ENCODE data around the gene TMEM131.

Gene TMEM131

GRCh38 chr2:97983134-97983533 is 12.6 kb downstream of the TMEM131 start:
- DNase-seq (no peak), ATAC-seq (no peak)
- H3K4me1 Mint-ChIP-seq: peaks cover 9% of the 10 kb centered on the region
- H3K27ac Mint-ChIP-seq: no peak overlapping the region
- no peak overlapping the region for H3K4me3 Mint-ChIP-seq
- no peaks in the 10 kb centered on the region for H3K27me3 Mint-ChIP-seq
- peaks cover 12 to 21% of the 10 kb centered on the region in 2 donors for H3K9me3 Mint-ChIP-seq

DNA sequence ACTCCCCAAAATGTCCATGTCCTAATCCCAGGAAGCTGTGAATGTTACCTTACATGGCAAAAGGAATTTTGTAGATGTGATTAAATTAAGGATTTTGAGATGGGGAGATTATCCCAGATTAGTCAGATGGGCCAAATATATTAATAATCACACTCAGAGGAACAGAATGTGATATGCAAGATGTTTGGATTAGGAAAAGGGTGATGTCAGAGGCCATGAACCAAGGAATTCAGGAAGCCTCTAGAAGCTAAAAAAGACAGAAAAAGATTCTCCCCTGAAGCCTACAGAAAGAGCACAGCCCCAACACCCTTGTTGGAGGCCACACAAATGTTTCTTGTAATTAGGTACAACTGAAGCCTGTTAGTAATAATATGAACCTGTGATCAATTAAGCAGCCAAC is 13.1 kb downstream of the TMEM131 start:
- H3K27me3 Mint-ChIP-seq: no peaks in the 10 kb centered on the region
- no peak for DNase-seq
- no peak overlapping the region for H3K27ac Mint-ChIP-seq
- peaks cover 8% of the 10 kb centered on the region for H3K4me1 Mint-ChIP-seq
- H3K9me3 Mint-ChIP-seq: peaks cover 7 to 18% of the 10 kb centered on the region in 2 donors
- H3K4me3 Mint-ChIP-seq: no peak overlapping the region
- no peak for ATAC-seq

DNA sequence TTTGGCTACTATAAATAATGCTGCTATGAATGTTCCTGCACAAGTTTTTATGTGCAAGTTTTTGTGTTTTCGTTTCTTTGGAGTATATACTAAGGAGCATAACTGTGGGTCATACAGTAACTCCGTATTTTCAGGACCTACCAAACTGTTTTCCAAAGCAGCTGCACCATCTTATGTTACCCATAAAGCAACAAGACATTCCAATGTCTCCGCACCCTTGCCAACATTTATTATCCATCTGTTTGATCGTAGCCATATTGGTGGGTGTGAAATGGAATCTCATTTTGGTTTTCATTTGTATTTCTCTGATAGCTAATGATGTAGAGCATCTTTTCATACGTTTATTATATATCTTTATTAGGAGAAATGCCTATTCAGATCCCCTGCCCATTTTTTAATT is 13.8 kb downstream of the TMEM131 start:
- H3K4me1 Mint-ChIP-seq: peaks cover 7% of the 10 kb centered on the region
- no peak overlapping the region for H3K27ac Mint-ChIP-seq
- H3K9me3 Mint-ChIP-seq: peaks cover 7 to 18% of the 10 kb centered on the region in 2 donors
- ATAC-seq: no peak
- H3K27me3 Mint-ChIP-seq: no peaks in the 10 kb centered on the region
- DNase-seq: no peak
- H3K4me3 Mint-ChIP-seq: no peak overlapping the region

- DNase-seq: no peak
- Mint-ChIP-seq H3K4me3 (no peak overlapping the region), H3K9me3 (peaks cover 7 to 19% of the 10 kb centered on the region in 2 donors), H3K4me1 (no peaks in the 10 kb centered on the region), H3K27me3 (no peaks in the 10 kb centered on the region), H3K27ac (no peak overlapping the region)
- no peak for ATAC-seq
Measured at GRCh38 chr2:97979904-97980303, 15.8 kb downstream of the TMEM131 start.

DNA sequence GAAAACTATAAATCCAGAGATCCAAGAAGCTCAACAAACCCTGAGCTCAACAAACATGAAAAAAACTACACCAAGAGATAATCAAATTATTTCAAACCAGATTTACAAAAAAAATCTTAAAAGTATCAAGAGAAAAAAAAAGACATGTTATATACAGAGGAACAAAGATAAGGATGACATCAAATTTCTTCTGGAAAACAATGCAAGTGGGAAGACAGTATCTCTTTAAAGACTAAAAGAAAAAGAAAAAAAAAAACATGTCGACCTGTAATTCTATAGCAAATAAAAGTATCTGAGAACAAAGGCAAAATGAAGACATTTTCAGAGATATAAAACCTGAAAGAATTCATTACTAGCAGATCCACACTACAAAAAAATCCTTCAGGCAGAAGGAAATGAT is 21.3 kb downstream of the TMEM131 start:
- H3K27ac Mint-ChIP-seq: no peak overlapping the region
- no peak overlapping the region for H3K4me3 Mint-ChIP-seq
- no peak for ATAC-seq
- no peak for DNase-seq
- H3K9me3 Mint-ChIP-seq: peaks cover 13 to 34% of the 10 kb centered on the region in 2 donors
- no peaks in the 10 kb centered on the region for H3K27me3 Mint-ChIP-seq
- peaks cover 25% of the 10 kb centered on the region for H3K4me1 Mint-ChIP-seq

DNA sequence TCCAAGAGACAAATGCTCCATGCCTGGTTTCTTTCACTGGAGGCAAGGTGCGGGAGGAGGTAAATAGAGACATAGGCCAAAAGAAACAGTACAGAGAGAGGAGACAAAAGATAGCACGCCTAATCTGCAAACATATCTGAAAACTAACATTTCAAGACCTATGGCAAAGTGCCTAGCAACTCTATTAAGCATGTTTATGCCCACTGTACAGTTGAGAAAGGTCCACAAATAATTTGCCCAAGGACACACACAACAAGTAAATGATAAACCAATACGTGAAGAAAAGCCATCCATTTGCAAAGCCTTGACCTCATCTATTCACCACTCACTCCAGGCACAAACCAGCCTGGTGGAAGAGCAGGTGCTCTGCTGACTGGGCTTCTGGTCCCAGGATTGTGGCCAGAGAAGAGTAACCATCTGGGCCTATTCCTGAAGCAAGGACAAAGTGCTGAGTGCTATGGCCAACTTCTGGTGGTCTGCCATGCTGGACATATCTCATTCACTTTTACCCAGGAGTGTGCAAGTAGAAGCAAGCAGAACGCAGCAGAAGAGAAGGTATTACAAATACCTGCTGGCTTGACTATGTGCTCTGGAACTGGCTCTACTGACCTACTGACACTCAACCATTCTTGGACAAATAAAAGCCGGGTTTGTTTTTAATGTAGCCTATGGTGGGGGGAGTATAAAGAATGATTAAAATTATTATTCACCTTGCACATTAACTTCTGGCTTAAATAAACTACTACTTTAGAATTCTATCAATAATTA is 25.3 kb downstream of the TMEM131 start:
- Mint-ChIP-seq H3K9me3 (peaks cover 10 to 22% of the 10 kb centered on the region in 2 donors), H3K27me3 (no peaks in the 10 kb centered on the region), H3K4me1 (peaks cover 58% of the 10 kb centered on the region), H3K27ac (no peak overlapping the region), H3K4me3 (peak overlapping the region in 1 of 2 donors; percentile 19)
- DNase-seq: no peak
- no peak for ATAC-seq

- peak; percentile 83 for ATAC-seq
- Mint-ChIP-seq H3K27ac (peak overlapping the region in 1 of 2 donors; percentile 79), H3K9me3 (peaks cover 15 to 16% of the 10 kb centered on the region in 2 donors), H3K27me3 (no peaks in the 10 kb centered on the region), H3K4me1 (peaks cover 63% of the 10 kb centered on the region), H3K4me3 (peak overlapping the region in 1 of 2 donors; percentile 50)
- no peak for DNase-seq
Measured at GRCh38 chr2:97969081-97970067, 26.4 kb downstream of the TMEM131 start.

GRCh38 chr2:97967931-97968627 is 27.7 kb downstream of the TMEM131 start:
- Mint-ChIP-seq H3K27me3 (no peaks in the 10 kb centered on the region), H3K9me3 (peaks cover 2 to 7% of the 10 kb centered on the region in 2 donors), H3K4me3 (no peak overlapping the region), H3K27ac (peak overlapping the region in 1 of 2 donors; percentile 73), H3K4me1 (peaks cover 69% of the 10 kb centered on the region)
- DNase-seq (no peak), ATAC-seq (no peak)

- no peak for ATAC-seq
- Mint-ChIP-seq H3K4me3 (no peak overlapping the region), H3K27me3 (no peaks in the 10 kb centered on the region), H3K4me1 (peaks cover 74% of the 10 kb centered on the region), H3K9me3 (peaks cover 0 to 5% of the 10 kb centered on the region in 2 donors), H3K27ac (no peak overlapping the region)
- no peak for DNase-seq
Measured at GRCh38 chr2:97967216-97967592, 28.5 kb downstream of the TMEM131 start.

DNA sequence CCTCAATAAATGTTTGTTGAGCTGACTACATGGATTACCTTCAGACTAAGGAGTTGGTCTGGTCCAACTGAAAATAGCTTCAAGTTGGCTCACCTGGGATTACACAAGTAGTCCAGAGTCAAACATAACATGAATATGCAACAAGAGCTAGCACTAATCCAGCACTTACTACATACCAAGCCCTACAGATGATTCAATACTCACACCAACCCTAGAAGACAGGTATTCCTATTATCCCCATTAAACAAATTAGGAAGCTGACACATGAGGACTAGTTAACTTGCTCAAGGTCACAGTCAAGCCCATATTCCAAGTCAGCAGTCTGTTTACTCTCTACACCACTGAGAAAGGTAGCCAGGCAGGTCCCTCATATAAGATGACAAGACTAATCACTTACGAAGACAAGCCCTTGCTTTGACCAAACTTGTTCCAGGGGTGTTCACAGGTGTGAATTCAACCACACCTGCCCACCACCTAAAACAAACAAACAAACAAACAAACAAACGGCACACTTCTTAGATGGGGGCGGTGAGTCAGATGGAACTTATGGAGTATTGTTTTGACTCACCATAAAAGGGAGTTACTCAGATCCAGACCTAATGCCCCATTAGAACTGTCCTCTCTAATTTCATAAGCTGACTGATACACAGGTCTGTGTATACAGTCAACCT is 29.1 kb downstream of the TMEM131 start:
- Mint-ChIP-seq H3K27me3 (no peaks in the 10 kb centered on the region), H3K4me1 (peaks cover 70% of the 10 kb centered on the region), H3K9me3 (peaks cover 0 to 5% of the 10 kb centered on the region in 2 donors), H3K27ac (peak overlapping the region in 1 of 2 donors; percentile 61), H3K4me3 (no peak overlapping the region)
- ATAC-seq (peak; percentile 81), DNase-seq (no peak)

GRCh38 chr2:97965116-97965515 is 30.6 kb downstream of the TMEM131 start:
- no peak overlapping the region for H3K27ac Mint-ChIP-seq
- no peaks in the 10 kb centered on the region for H3K27me3 Mint-ChIP-seq
- no peak for DNase-seq
- peaks cover 62% of the 10 kb centered on the region for H3K4me1 Mint-ChIP-seq
- H3K4me3 Mint-ChIP-seq: no peak overlapping the region
- peaks cover 0 to 5% of the 10 kb centered on the region in 2 donors for H3K9me3 Mint-ChIP-seq
- ATAC-seq: no peak

DNA sequence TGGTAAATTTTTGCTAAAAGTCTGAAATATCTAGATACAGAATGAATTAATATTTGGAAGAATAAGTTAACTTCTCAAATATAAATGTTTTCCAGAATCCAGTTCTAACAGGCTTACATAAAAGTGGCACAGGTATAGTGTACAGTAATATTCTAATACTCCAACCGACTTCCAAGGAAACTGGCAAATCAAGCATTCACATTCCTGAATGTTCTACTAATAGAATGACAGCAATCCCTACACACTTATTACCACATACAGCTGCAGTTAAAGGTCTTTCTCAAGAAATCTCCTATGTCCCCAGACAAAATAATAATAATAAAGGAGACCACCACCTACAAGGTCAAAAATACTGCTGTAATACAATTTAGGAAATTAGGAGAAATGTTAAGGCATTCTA is 31.9 kb downstream of the TMEM131 start:
- no peak overlapping the region for H3K4me3 Mint-ChIP-seq
- ATAC-seq: no peak
- H3K4me1 Mint-ChIP-seq: peaks cover 55% of the 10 kb centered on the region
- H3K27ac Mint-ChIP-seq: no peak overlapping the region
- DNase-seq: no peak
- H3K27me3 Mint-ChIP-seq: no peaks in the 10 kb centered on the region
- H3K9me3 Mint-ChIP-seq: peaks cover 0 to 5% of the 10 kb centered on the region in 2 donors

DNA sequence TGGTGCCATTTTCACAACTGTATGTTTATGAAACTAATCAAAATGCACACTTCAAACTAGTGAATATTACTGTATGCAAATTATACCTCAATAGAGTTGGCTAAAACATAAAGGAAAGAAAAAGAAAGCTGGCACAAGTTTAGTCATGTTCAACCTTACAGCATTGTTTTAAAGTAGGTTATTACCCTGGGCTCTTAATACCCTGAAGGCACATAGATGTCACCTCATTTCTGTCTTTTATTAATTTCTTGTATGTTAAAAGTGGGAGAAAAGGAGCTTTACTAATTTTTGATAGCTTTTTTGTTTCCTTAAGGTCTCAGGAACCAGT is 32.7 kb downstream of the TMEM131 start:
- Mint-ChIP-seq H3K9me3 (peaks cover 0 to 5% of the 10 kb centered on the region in 2 donors), H3K4me3 (no peak overlapping the region), H3K27ac (no peak overlapping the region), H3K4me1 (peaks cover 55% of the 10 kb centered on the region), H3K27me3 (no peaks in the 10 kb centered on the region)
- ATAC-seq: peak; percentile 76
- no peak for DNase-seq

DNA sequence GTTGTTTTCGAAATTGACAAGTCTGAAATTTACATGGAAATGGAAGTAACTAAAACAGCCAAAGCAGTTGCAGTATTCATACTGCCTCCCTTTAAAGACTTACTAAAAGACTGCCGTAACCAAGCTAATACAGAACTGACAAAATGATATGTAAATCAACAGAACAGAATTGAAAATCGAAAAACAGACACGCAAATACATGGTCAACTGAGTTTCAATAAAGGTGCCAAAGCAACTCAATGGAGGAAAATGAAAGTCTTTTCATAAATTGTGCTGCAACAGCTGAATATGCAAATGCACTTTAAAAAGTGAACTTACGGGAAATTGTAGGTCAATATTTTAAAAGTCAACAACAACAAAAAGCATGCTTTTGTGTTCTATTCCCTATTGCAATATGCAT is 34.2 kb downstream of the TMEM131 start:
- Mint-ChIP-seq H3K9me3 (peaks cover 0 to 5% of the 10 kb centered on the region in 2 donors), H3K4me3 (no peak overlapping the region), H3K4me1 (peaks cover 48% of the 10 kb centered on the region), H3K27ac (no peak overlapping the region), H3K27me3 (no peaks in the 10 kb centered on the region)
- DNase-seq (no peak), ATAC-seq (no peak)

GRCh38 chr2:97958184-97958583 is 37.6 kb downstream of the TMEM131 start:
- ATAC-seq: no peak
- H3K27me3 Mint-ChIP-seq: no peaks in the 10 kb centered on the region

More at GRCh38 chr2:97958184-97958583, 37.6 kb downstream of the TMEM131 start:
- Mint-ChIP-seq H3K4me1 (peaks cover 61% of the 10 kb centered on the region), H3K9me3 (no peaks in the 10 kb centered on the region), H3K4me3 (no peak overlapping the region), H3K27ac (peak overlapping the region in 1 of 2 donors; percentile 3)
- DNase-seq: no peak

All from stimulated activated naive CD8-positive, alpha-beta T cell treated with anti-CD3 and anti-CD28 coated beads, Interleukin-15, amount 100 ng/mL, for 72 hours (primary cell).